HepG2 (cell line): ENCODE results near the gene VWA2. TPM values are rescaled to one million over a fixed set of nuclear protein-coding genes. Genes with fewer than 3 reads are reported as not detected.

Experiments
- ATAC-seq: fragments of 200-7000 bp; cut with Tn5 transposase; 3 replicates; pipeline ENCODE4 v1.9.1; 2020; ENCODE audit warnings: mild to moderate bottlenecking, moderate library complexity
- BruUV-seq: library from RNA; stranded (reverse); fragments of 400-500 nt; replicated peaks from 2 replicates; lab custom pipeline; 2021; lab: Mats Ljungman, UMichigan
- CTCF ChIA-PET: fragments of 300-600 bp; formaldehyde crosslinking; extraction: SDS; loops from one replicate; lab custom pipeline; 2021; ENCODE audit warnings: low total read pairs, inconsistent platforms, low intra/inter-chr PET ratio; lab: Yijun Ruan, JAX
- POLR2A ChIA-PET: fragments of 350-600 bp; sonication (Branson Sonifier 250); formaldehyde crosslinking; loops from one replicate; lab custom pipeline; 2020; ENCODE audit warnings: antibody characterized with exemption, inconsistent platforms; lab: Yijun Ruan, JAX
- DNase-seq: peaks from one replicate; pipeline ENCODE4 v3.0.0-alpha.2; 2015; ENCODE audit warnings: low spot score
- FAIRE-seq: peaks from 3 replicates; lab custom pipeline; 2011; peaks lifted over from hg19 to GRCh38; lab: Jason Lieb, UNC
- H2AFZ ChIP-seq: one replicate; pipeline ENCODE4 v1.6.1; 2011; ENCODE audit warnings: low read length, inconsistent platforms
- H3K27ac ChIP-seq: fragments of 300-600 bp; 3 replicates; pipeline ENCODE4 v1.8.0; 2011; ENCODE audit warnings: mixed run types, mild to moderate bottlenecking, mixed read lengths, low read length, inconsistent platforms; ENCODE audit not compliant: insufficient read depth; ENCODE audit errors: extremely low read length
- H3K27me3 ChIP-seq, 2 experiments: fragments of 200-600 bp in 1 of 2; 2 replicates in 1 of 2; 3 replicates in 1 of 2; pipeline versions ENCODE4 v1.6.0 to v1.8.0; 2011; ENCODE audit warnings: low read length in 2 of 2, mild to moderate bottlenecking in 2 of 2, moderate library complexity in 2 of 2, inconsistent platforms in 1 of 2; ENCODE audit not compliant: insufficient read depth in 2 of 2, control insufficient read depth in 1 of 2
- H3K36me3 ChIP-seq, 2 experiments: fragments of 200-600 bp in 1 of 2; replicated peaks in 1 of 2; 2 replicates in 1 of 2; 3 replicates in 1 of 2; pipeline versions ENCODE4 v1.5.1 to v1.8.0; 2011; ENCODE audit warnings: low read length in 2 of 2, inconsistent platforms in 1 of 2; ENCODE audit not compliant: insufficient read depth in 2 of 2, control insufficient read depth in 1 of 2
- H3K4me1 ChIP-seq: 2 replicates; pipeline ENCODE4 v1.5.1; 2012; ENCODE audit warnings: low read length, inconsistent platforms; ENCODE audit not compliant: insufficient read depth
- H3K4me2 ChIP-seq: 2 replicates; pipeline ENCODE4 v1.6.0; 2011; ENCODE audit warnings: low read depth, low read length, inconsistent platforms
- H3K4me3 ChIP-seq, 3 experiments: fragments of 200-600 bp in 1 of 3; sonication (generic), shearing (Covaris generic) in 1 of 3; replicated peaks in 1 of 3; 2 replicates each; pipeline ENCODE4 v1.5.1; 2011 to 2016; ENCODE audit warnings: low read length in 3 of 3, inconsistent platforms in 2 of 3, low read depth in 2 of 3, mild to moderate bottlenecking in 2 of 3, control low read depth in 1 of 3, mixed read lengths in 1 of 3; ENCODE audit not compliant: insufficient read depth in 1 of 3
- H3K79me2 ChIP-seq: one replicate; pipeline ENCODE4 v1.6.1; 2011; ENCODE audit warnings: low read length, inconsistent platforms; ENCODE audit not compliant: insufficient read depth
- H3K9ac ChIP-seq: 2 replicates; pipeline ENCODE4 v1.6.0; 2011; ENCODE audit warnings: mild to moderate bottlenecking, low read depth, low read length, inconsistent platforms; ENCODE audit not compliant: insufficient read depth
- H3K9me3 ChIP-seq: 2 replicates; pipeline ENCODE4 v1.5.1; 2012; ENCODE audit warnings: mild to moderate bottlenecking, low read length
- H4K20me1 ChIP-seq: 2 replicates; pipeline ENCODE4 v1.6.0; 2011; ENCODE audit warnings: inconsistent platforms, mild to moderate bottlenecking, low read length, moderate library complexity; ENCODE audit not compliant: insufficient read depth
- CCAR2 ChIP-seq: fragments of 200-400 bp; formaldehyde crosslinking; optimal IDR thresholded peaks from 2 replicates; pipeline ENCODE3; 2018; ENCODE audit warnings: low read depth, mild to moderate bottlenecking, low read length, moderate library complexity
- CENPT ChIP-seq: sonication (generic); formaldehyde crosslinking; IDR thresholded peaks from 2 replicates; pipeline ENCODE4 v1.8.0; 2022; ENCODE audit warnings: low read depth, mild to moderate bottlenecking, moderate library complexity, missing genetic modification reagents
- TIGD3 ChIP-seq: sonication (generic); formaldehyde crosslinking; IDR thresholded peaks from 2 replicates; pipeline ENCODE4 v1.5.1; 2020; ENCODE audit warnings: mild to moderate bottlenecking, missing genetic modification reagents, borderline replicate concordance
- ZNF468 ChIP-seq: sonication (generic); formaldehyde crosslinking; IDR thresholded peaks from 2 replicates; pipeline ENCODE4 v1.8.0; 2022; ENCODE audit warnings: mild to moderate bottlenecking, moderate library complexity, missing genetic modification reagents
- ZNF574 ChIP-seq: sonication (generic); formaldehyde crosslinking; IDR thresholded peaks from 2 replicates; pipeline ENCODE4 v1.4.0; 2020; ENCODE audit warnings: missing genetic modification reagents
- ZNF782 ChIP-seq: sonication (generic); formaldehyde crosslinking; IDR thresholded peaks from 2 replicates; pipeline ENCODE4 v1.4.0; 2020; ENCODE audit warnings: missing genetic modification reagents, mild to moderate bottlenecking, borderline replicate concordance
- WGBS: methylation state at CpG from one replicate; pipeline ENCODE4 v1.1.6; 2017; ENCODE audit warnings: low lambda C conversion rate; 5-methylcytosine and 5-hydroxymethylcytosine counted together
- in situ Hi-C: cut with HindIII; loops from 2 replicates; pipeline ENCODE4 v1.10.0; 2017; ENCODE audit warnings: low pct_unique_long_range_greater_than_20kb; ENCODE audit not compliant: extremely low pct_ligation_motif_present
- intact Hi-C: fragments of 100-400 bp; cut with micrococcal nuclease; formaldehyde crosslinking; loops from one replicate; pipeline ENCODE4 v1.10.0; 2022; ENCODE audit not compliant: unreplicated experiment
- polyA plus RNA-seq, 8 experiments: library from polyadenylated mRNA; depleted of rRNA in 3 of 8; stranded (reverse) in 7 of 8; unstranded in 1 of 8; fragments of >200 nt; fragmentation: Illumina TruSeq in 4 of 8; extraction: Trizol in 4 of 8; gene quantifications; 2 replicates each; pipeline versions ENCODE4 v1.2.1 to v1.2.3, GENCODE V29; 2011 to 2016; ENCODE audit warnings: low read depth in 4 of 8, missing spikeins in 1 of 8, mixed read lengths in 1 of 8; ENCODE audit not compliant: insufficient read depth in 1 of 8
- total RNA-seq, 5 experiments: library from RNA; depleted of rRNA; stranded (reverse); fragments of >200 nt; fragmentation: Illumina TruSeq; extraction: Trizol; gene quantifications; 2 replicates each; pipeline ENCODE4 v1.2.3, GENCODE V29; 2016; ENCODE audit warnings: low read depth in 1 of 5

VWA2 gene
- total and polyA plus RNA-seq, 2 of the 13 experiments (the other 11 are each of a cell fraction or from before 2014, with no cell fraction given), result not detected

GRCh38 chr10:114220281-114220680, 18.8 kb upstream of the VWA2 start:
- Histone ChIP-seq H3K9me3 (no peaks in the 10 kb centered on the region), H3K27ac (no peak overlapping the region), H4K20me1 (no peaks in the 10 kb centered on the region), H3K36me3 (no peaks in the 10 kb centered on the region), H3K4me1 (no peaks in the 10 kb centered on the region), H3K4me3 (no peak overlapping the region), H3K27me3 (peaks cover 0 to 15% of the 10 kb centered on the region in 2 experiments; a peak in 3 of 5 replicates), H3K4me2 (no peak overlapping the region), H3K9ac (no peak overlapping the region), H2AFZ (no peak overlapping the region), H3K79me2 (no peaks in the 10 kb centered on the region)
- no peak for FAIRE-seq
- in situ Hi-C loops, result no loop called here
- TF ChIP-seq ZNF782 (CRISPR knock-in tag) (no peak), CCAR2 (no peak), ZNF468 (no peak), CENPT (no peak), TIGD3 (CRISPR knock-in tag) (no peak), ZNF574 (CRISPR knock-in tag) (no peak)
- ATAC-seq, result no peak
- ChIA-PET CTCF (no interaction called here), POLR2A (no interaction called here)
- 34% methylated on average over 2 of the region's 2 CpGs for WGBS
- no TSS peak for BruUV-seq
- intact Hi-C loops, result no loop called here
- DNase-seq, result no peak
